ENCODE data around the gene GRB10.

The GRB10 gene

DNA sequence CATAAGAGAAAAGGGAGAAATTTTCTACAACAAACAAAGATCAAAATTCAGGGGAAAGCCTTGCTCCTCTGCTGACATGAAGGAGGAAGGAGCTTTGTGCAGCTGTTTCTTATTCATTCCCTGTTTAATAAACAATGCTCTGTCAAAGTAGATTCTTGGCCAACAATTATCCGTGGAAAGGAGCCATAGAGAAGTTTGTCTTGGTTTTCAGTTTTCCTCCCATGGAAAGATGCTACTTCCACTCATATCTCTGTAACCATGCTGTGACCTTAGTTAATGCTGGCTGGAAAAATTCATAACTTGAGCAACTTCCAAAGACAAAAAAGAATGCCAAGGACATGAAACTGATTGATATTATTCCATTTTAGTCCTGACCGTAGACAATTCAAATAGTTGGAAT lies 225.6 kb downstream of the GRB10 start:
- TF ChIP-seq CTCF (IDR thresholded peaks at IDR 0.05; ENCODE audit: borderline replicate concordance, insufficient read depth, low read depth, low read length) = no peak
- H3K4me3 ChIP-seq (ENCODE audit: low read depth, low read length) = no peak overlapping the region

DNA sequence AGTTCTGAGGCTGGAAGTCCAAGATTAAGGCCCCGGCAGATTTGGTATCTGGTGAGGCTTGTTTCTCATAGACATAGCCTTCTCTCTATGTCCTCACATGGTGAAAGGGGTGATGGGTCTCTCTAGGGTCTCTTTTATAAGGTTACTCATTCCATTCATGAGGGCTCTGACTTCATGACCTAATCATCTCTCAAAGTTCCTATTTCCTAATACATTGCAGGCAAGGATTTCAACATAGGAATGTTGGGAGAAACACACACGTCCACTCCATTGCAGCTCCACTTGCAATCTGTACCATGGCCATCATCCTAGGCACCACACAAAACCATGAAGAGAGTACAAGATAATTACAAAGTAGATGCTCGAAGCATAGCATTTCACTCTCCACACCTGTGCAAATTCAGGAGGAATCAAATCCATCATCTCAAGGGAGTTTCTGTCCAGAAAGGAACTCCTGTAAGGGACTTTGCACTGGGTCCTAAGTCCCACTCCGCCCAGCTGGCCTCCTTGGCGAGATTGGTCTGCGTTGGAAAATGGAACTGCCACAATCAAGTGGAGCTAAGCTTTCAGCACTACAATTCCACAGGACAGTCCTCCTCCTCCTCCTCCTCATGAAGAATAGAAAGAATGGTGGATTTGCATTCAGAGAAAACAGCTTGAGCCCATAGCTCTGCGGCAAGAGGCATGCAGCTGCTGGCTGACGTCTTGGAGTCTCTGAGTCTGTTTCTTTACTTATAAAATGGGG lies 226.3 kb downstream of the GRB10 start:
- TF ChIP-seq CTCF (IDR thresholded peaks at IDR 0.05; ENCODE audit: borderline replicate concordance, insufficient read depth, low read depth, low read length) = no peak
- no peak overlapping the region for H3K4me3 ChIP-seq (ENCODE audit: low read depth, low read length)

DNA sequence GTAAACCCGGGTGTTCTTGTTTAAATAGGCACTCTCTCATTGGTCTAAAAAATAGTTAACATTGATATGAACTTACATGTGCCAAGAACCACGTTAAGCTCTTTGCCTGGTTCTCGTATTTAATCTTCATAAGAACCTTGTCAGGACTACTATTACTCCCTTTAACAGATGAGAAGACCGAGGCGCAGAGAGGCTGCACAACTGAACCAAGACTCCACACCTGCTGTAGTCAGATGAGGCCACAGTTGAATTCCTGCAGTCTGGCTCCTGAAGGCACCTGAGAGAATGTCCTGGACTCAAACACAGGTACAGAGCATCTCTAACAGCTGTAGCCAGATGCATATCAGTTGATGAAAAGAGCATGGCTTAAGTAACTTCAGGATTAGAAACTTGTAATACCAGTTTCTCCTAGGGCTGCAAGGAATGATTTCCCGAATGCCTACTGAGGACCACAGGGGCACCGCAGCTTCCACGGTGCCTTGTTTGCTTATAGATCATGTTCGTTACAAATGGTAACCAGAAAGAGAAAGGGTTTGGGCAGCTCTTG lies 227.0 kb downstream of the GRB10 start:
- no peak for TF ChIP-seq CTCF (IDR thresholded peaks at IDR 0.05; ENCODE audit: borderline replicate concordance, insufficient read depth, low read depth, low read length)
- no peak overlapping the region for H3K4me3 ChIP-seq (ENCODE audit: low read depth, low read length)

DNA sequence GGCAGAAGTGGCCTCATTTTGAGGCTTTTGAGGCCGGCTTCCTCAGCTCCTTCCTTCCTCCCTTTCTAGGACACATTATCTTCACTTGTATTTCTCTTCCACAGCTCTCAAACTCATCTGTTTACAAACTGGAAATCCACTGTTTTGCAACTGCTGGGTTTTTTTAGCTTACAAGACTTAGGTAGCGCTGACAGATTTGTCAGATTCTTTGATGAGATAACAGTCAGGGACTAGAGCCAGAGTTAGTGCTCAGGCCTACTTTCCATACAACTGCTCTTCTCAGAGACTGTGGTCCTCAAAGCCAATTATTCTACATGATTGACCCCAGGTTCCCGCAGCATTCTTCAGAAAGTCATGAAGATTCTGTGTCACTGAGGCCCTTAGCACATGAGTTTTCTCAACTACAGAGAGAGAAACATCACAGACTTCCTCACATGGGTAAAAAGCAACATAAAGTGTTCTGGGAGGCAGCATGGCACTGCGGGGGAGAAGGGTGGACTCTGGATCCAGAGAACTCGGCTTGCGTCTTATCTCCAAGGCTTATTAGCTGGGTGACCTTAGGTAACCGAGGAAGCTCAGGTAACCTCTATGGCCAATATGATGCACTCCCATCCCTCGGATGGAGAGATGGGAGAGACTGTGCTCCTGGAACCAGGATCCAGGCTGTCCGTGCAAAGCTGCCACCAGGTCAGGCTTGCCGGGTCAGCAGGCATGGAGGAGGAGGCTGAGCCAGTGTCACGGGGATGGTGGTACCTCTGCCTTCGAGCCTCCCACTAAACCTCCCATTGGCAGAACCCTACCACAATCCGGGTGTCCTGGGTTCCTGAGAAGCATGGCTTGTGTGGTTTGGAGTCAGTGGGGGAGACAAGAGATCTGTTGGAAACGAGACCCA lies 228.0 kb downstream of the GRB10 start:
- TF ChIP-seq CTCF (IDR thresholded peaks at IDR 0.05; ENCODE audit: borderline replicate concordance, insufficient read depth, low read depth, low read length) = no peak
- H3K4me3 ChIP-seq (ENCODE audit: low read depth, low read length) = no peak overlapping the region

DNA sequence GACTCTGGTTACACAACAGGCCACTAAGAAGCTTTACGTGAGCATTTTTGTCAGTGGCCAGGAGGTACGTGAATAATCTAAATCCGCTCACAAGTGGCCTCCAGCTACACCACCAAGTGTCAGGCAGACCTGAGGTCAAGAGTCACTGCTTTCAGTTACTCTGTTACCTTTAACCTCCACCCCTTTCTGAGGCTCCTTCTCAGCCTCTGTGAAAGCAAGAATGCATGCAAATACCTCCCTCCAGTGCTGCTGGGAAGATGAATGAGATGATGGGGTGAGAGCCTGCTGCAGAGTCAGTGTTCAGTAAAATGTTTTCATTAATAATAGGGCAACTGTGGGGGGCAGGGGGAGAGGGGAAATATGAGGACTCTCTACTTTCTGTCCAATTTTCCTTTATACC lies 228.7 kb downstream of the GRB10 start:
- no peak for TF ChIP-seq CTCF (IDR thresholded peaks at IDR 0.05; ENCODE audit: borderline replicate concordance, insufficient read depth, low read depth, low read length)
- no peak overlapping the region for H3K4me3 ChIP-seq (ENCODE audit: low read depth, low read length)

GRCh38 chr7:50552921-50553320 lies 229.8 kb downstream of the GRB10 start:
- no peak overlapping the region for H3K4me3 ChIP-seq (ENCODE audit: low read depth, low read length)
- no peak for TF ChIP-seq CTCF (IDR thresholded peaks at IDR 0.05; ENCODE audit: borderline replicate concordance, insufficient read depth, low read depth, low read length)
